ENCODE measurements around the gene ARVCF. TPM values are rescaled to one million over a fixed set of nuclear protein-coding genes. Genes with fewer than 3 reads are reported as not detected.

ARVCF gene
- total RNA-seq, 4 donors from 2014 or later, result 34.5 to 123 (median 111) TPM

- intact Hi-C loops (cut with DNase I), result no loop called here
- no peak overlapping the region for H3K4me3 ChIP-seq (replicated peaks in 1 of 3)
- no peaks in the 10 kb centered on the region for H3K27me3 ChIP-seq
- peak overlapping the region in 1 of 3 donors; percentile 25 for H3K27ac ChIP-seq
- DNase-seq, result no peak
- no peaks in the 10 kb centered on the region for H3K9me3 ChIP-seq
- H3K36me3 ChIP-seq, result peaks cover 12 to 31% of the 10 kb centered on the region in 2 donors
- H3K4me1 ChIP-seq, result peaks cover 0 to 15% of the 10 kb centered on the region in 2 donors
- TF ChIP-seq POLR2A (IDR thresholded peaks at IDR 0.05) (no peak), CTCF (IDR thresholded peaks at IDR 0.05) (no peak)
- 82 to 86% methylated on average over 8 to 11 of the region's 11 CpGs for WGBS, 2 donors
These were observed 47.3 kb downstream of the ARVCF start for GRCh38 chr22:19969141-19969928.

- peaks cover under 1 to 17% of the 10 kb centered on the region in 2 donors for H3K4me1 ChIP-seq
- H3K27me3 ChIP-seq, result no peaks in the 10 kb centered on the region
- no peak for DNase-seq
- H3K27ac ChIP-seq, result no peak overlapping the region
- intact Hi-C loops (cut with DNase I), result no loop called here
- 88 to 96% methylated on average over 6 to 18 of the region's 18 CpGs for WGBS, 2 donors
- H3K4me3 ChIP-seq (replicated peaks in 1 of 3), result no peak overlapping the region
- TF ChIP-seq POLR2A (IDR thresholded peaks at IDR 0.05) (no peak), CTCF (IDR thresholded peaks at IDR 0.05) (no peak)
- H3K36me3 ChIP-seq, result peaks cover 11 to 30% of the 10 kb centered on the region in 2 donors
- H3K9me3 ChIP-seq, result no peaks in the 10 kb centered on the region
These were observed 48.2 kb downstream of the ARVCF start for GRCh38 chr22:19968450-19968891.

GRCh38 chr22:19967850-19968449, 48.7 kb downstream of the ARVCF start:
- TF ChIP-seq POLR2A (IDR thresholded peaks at IDR 0.05) (no peak), CTCF (IDR thresholded peaks at IDR 0.05) (no peak)
- Histone ChIP-seq H3K4me1 (peaks cover 5 to 23% of the 10 kb centered on the region in 2 donors), H3K36me3 (peaks cover 6 to 25% of the 10 kb centered on the region in 2 donors), H3K9me3 (no peaks in the 10 kb centered on the region), H3K27ac (no peak overlapping the region), H3K4me3 (replicated peaks in 1 of 3) (no peak overlapping the region), H3K27me3 (no peaks in the 10 kb centered on the region)
- DNase-seq, result no peak
- 87 to 92% methylated on average over 7 of the region's 7 CpGs for WGBS, 2 donors
- intact Hi-C loops (cut with DNase I), result no loop called here

- WGBS, 2 donors, result 79 to 81% methylated on average over 20 of the region's 20 CpGs
- Histone ChIP-seq H3K4me3 (replicated peaks in 1 of 3) (no peak overlapping the region), H3K36me3 (peaks cover 0 to 17% of the 10 kb centered on the region in 2 donors), H3K27ac (no peak overlapping the region), H3K27me3 (no peaks in the 10 kb centered on the region), H3K9me3 (no peaks in the 10 kb centered on the region), H3K4me1 (peaks cover 14 to 26% of the 10 kb centered on the region in 2 donors)
- TF ChIP-seq POLR2A (IDR thresholded peaks at IDR 0.05), result no peak
- no peak for TF ChIP-seq CTCF (IDR thresholded peaks at IDR 0.05)
- no peak for DNase-seq
- intact Hi-C loops (cut with DNase I), result no loop called here
These were observed 49.5 kb downstream of the ARVCF start for GRCh38 chr22:19966908-19967750.
